IPS DF 4.7 (cell line): ENCODE data around the gene TTBK2.

Experiments
- DNase-seq: peaks from one replicate; pipeline ENCODE4 v3.0.0-alpha.2; 2013; ENCODE audit warnings: low spot score; ENCODE audit errors: extremely low read depth

Gene TTBK2

GRCh38 chr15:42728972-42729371 is 191.6 kb downstream of the TTBK2 start:
- no peak for DNase-seq

GRCh38 chr15:42728560-42728959 is 192.0 kb downstream of the TTBK2 start:
- DNase-seq: no peak

GRCh38 chr15:42727750-42728381 is 192.7 kb downstream of the TTBK2 start:
- no peak for DNase-seq

GRCh38 chr15:42726114-42726513 is 194.5 kb downstream of the TTBK2 start:
- no peak for DNase-seq

- DNase-seq: no peak
Observed at GRCh38 chr15:42725331-42725903, 195.2 kb downstream of the TTBK2 start.

GRCh38 chr15:42724276-42724675 is 196.3 kb downstream of the TTBK2 start:
- DNase-seq: no peak

- DNase-seq: no peak
Observed at GRCh38 chr15:42723068-42723467, 197.5 kb downstream of the TTBK2 start.

GRCh38 chr15:42721916-42722315 is 198.7 kb downstream of the TTBK2 start:
- no peak for DNase-seq

GRCh38 chr15:42721016-42721415 is 199.6 kb downstream of the TTBK2 start:
- no peak for DNase-seq

- no peak for DNase-seq
Observed at GRCh38 chr15:42720071-42720470, 200.5 kb downstream of the TTBK2 start.

GRCh38 chr15:42719043-42719442 is 201.5 kb downstream of the TTBK2 start:
- DNase-seq: no peak

GRCh38 chr15:42716626-42717025 is 204.0 kb downstream of the TTBK2 start:
- no peak for DNase-seq

- no peak for DNase-seq
Observed at GRCh38 chr15:42716125-42716524, 204.5 kb downstream of the TTBK2 start.

- DNase-seq: no peak
Observed at GRCh38 chr15:42712584-42712983, 208.0 kb downstream of the TTBK2 start.

GRCh38 chr15:42711746-42712145 is 208.8 kb downstream of the TTBK2 start:
- no peak for DNase-seq

GRCh38 chr15:42710662-42711061 is 209.9 kb downstream of the TTBK2 start:
- DNase-seq: no peak

- DNase-seq: no peak
Observed at GRCh38 chr15:42707873-42708544, 212.6 kb downstream of the TTBK2 start.

GRCh38 chr15:42707068-42707467 is 213.5 kb downstream of the TTBK2 start:
- no peak for DNase-seq

GRCh38 chr15:42705336-42705735 is 215.2 kb downstream of the TTBK2 start:
- DNase-seq: no peak

- peak; percentile 51 for DNase-seq
Observed at GRCh38 chr15:42704492-42704926, 216.1 kb downstream of the TTBK2 start.

GRCh38 chr15:42696626-42697025 is 224.0 kb downstream of the TTBK2 start:
- DNase-seq: no peak

GRCh38 chr15:42695527-42696071 is 225.0 kb downstream of the TTBK2 start:
- no peak for DNase-seq

GRCh38 chr15:42694398-42694797 is 226.2 kb downstream of the TTBK2 start:
- DNase-seq: no peak
